NB4 (cell line): ENCODE measurements around the gene KATNB1.

Source experiments
- POLR2A ChIP-seq: IDR thresholded peaks from 2 replicates; pipeline ENCODE4 v1.6.1; 2011; ENCODE audit warnings: mild to moderate bottlenecking; ENCODE audit not compliant: insufficient read length; ENCODE audit errors: extremely low read depth
- TF ChIP-seq, protein P1 (sequence below): IDR thresholded peaks from one replicate; pipeline ENCODE4 v1.5.1; 2012; ENCODE audit warnings: low read depth, low read length

DNA sequence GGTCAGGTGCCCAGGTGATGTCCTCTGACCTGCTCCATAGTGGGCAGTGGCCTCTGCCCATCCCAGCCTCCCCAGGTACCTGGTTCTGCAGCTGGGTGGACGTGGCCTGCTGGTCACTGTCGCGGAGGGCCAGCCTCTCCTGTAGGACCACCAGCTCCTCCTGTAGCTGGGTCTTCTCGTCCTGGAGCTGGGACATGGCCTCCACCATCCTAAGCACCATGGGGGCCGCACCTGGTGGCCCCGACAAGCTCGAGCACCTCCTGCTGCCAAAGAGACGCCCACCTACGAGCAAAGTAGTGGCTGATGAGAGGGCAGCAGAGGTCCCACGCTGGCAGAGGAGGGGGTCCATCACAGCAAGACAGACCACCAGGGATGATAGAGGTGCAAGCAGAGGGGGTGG lies 49.8 kb downstream of the KATNB1 start:
- TF ChIP-seq, protein P1, sequence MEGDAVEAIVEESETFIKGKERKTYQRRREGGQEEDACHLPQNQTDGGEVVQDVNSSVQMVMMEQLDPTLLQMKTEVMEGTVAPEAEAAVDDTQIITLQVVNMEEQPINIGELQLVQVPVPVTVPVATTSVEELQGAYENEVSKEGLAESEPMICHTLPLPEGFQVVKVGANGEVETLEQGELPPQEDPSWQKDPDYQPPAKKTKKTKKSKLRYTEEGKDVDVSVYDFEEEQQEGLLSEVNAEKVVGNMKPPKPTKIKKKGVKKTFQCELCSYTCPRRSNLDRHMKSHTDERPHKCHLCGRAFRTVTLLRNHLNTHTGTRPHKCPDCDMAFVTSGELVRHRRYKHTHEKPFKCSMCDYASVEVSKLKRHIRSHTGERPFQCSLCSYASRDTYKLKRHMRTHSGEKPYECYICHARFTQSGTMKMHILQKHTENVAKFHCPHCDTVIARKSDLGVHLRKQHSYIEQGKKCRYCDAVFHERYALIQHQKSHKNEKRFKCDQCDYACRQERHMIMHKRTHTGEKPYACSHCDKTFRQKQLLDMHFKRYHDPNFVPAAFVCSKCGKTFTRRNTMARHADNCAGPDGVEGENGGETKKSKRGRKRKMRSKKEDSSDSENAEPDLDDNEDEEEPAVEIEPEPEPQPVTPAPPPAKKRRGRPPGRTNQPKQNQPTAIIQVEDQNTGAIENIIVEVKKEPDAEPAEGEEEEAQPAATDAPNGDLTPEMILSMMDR, result no peak
- TF ChIP-seq POLR2A, result no peak
